K562 (cell line): ENCODE results near the gene PHACTR2. TPM values are rescaled to one million over a fixed set of nuclear protein-coding genes. Genes with fewer than 3 reads are reported as not detected.

Experiments used
- ARID1B ChIP-seq: fragments of 450-650 bp; IDR thresholded peaks from 2 replicates; pipeline ENCODE4 v1.6.1; 2016; ENCODE audit warnings: antibody characterized with exemption, mild to moderate bottlenecking, inconsistent platforms
- ATF7 ChIP-seq: fragments of 450-650 bp; IDR thresholded peaks from 2 replicates; pipeline ENCODE4 v1.7.1; 2014; ENCODE audit warnings: mild to moderate bottlenecking, moderate library complexity
- EP300 ChIP-seq: IDR thresholded peaks from 2 replicates; pipeline ENCODE4 v1.6.1; 2012; ENCODE audit warnings: low read length, improper control_type of control experiment
- HDAC2 ChIP-seq: fragments of 450-650 bp; IDR thresholded peaks from 2 replicates; pipeline ENCODE4 v1.6.1; 2016; ENCODE audit warnings: mild to moderate bottlenecking
- HDAC6 ChIP-seq: IDR thresholded peaks from 2 replicates; pipeline ENCODE4 v1.6.1; 2012; ENCODE audit warnings: low read depth, mild to moderate bottlenecking, control low read depth, inconsistent platforms, low read length, moderate library complexity
- KHSRP ChIP-seq: fragments of 450-650 bp; IDR thresholded peaks from 2 replicates; pipeline ENCODE4 v1.6.1; 2017
- MAFG ChIP-seq: fragments of 450-650 bp; conservative IDR thresholded peaks from 2 replicates; pipeline ENCODE4 v1.6.1; 2016; ENCODE audit warnings: missing genetic modification characterization, missing compliant biosample characterization
- MCM3 ChIP-seq: fragments of 450-650 bp; IDR thresholded peaks from 2 replicates; pipeline ENCODE4 v1.6.1; 2016
- NR2C1 ChIP-seq, 2 experiments: fragments of 450-650 bp; IDR thresholded peaks; 2 replicates each; pipeline ENCODE4 v1.6.1; 2017; ENCODE audit warnings: mild to moderate bottlenecking in 2 of 2, antibody characterized with exemption in 1 of 2, inconsistent platforms in 1 of 2, missing compliant biosample characterization in 1 of 2, missing genetic modification characterization in 1 of 2
- POLR2AphosphoS5 ChIP-seq: IDR thresholded peaks from 2 replicates; pipeline ENCODE4 v1.6.1; 2011; ENCODE audit warnings: mild to moderate bottlenecking, low read depth, low read length, moderate library complexity; ENCODE audit not compliant: control insufficient read depth, insufficient read depth
- SPI1 ChIP-seq: IDR thresholded peaks from 2 replicates; pipeline ENCODE4 v1.6.1; 2011; ENCODE audit warnings: low read depth, low read length, control low read depth, borderline replicate concordance
- SRSF1 ChIP-seq: fragments of 200-400 bp; formaldehyde crosslinking; IDR thresholded peaks from 2 replicates; pipeline ENCODE4 v1.6.1; 2017; ENCODE audit warnings: mild to moderate bottlenecking, low read depth, low read length, moderate library complexity
- SRSF7 ChIP-seq: fragments of 200-400 bp; formaldehyde crosslinking; optimal IDR thresholded peaks from 2 replicates; pipeline ENCODE3; 2017; ENCODE audit warnings: mild to moderate bottlenecking, low read depth, low read length
- SRSF9 ChIP-seq: fragments of 200-400 bp; formaldehyde crosslinking; IDR thresholded peaks from 2 replicates; pipeline ENCODE4 v1.6.1; 2017; ENCODE audit warnings: low read depth, low read length, borderline replicate concordance
- STAT5B ChIP-seq: fragments of 250-450 bp; sonication (Bioruptor Pico); IDR thresholded peaks from 2 replicates; pipeline ENCODE4 v1.8.0; 2021; ENCODE audit warnings: mild to moderate bottlenecking, inconsistent platforms
- TRIM24 ChIP-seq, 2 experiments: fragments of 450-650 bp; IDR thresholded peaks; 2 replicates each; pipeline ENCODE4 v1.6.1; 2016
- ZBED1 ChIP-seq: IDR thresholded peaks from 2 replicates; pipeline ENCODE4 v1.6.1; 2014
- ZBTB8A ChIP-seq: fragments of 450-650 bp; IDR thresholded peaks from 2 replicates; pipeline ENCODE4 v1.6.1; 2018; ENCODE audit warnings: mild to moderate bottlenecking, moderate library complexity; ENCODE audit not compliant: partially characterized antibody
- ZNF212 ChIP-seq: fragments of 450-650 bp; formaldehyde crosslinking; IDR thresholded peaks from 2 replicates; pipeline ENCODE4 v1.4.0; 2020; ENCODE audit warnings: mild to moderate bottlenecking
- ZNF699 ChIP-seq: fragments of 250-450 bp; sonication (Bioruptor Pico); IDR thresholded peaks from 2 replicates; pipeline ENCODE4 v1.8.0; 2021; ENCODE audit warnings: mild to moderate bottlenecking, moderate library complexity; ENCODE audit not compliant: insufficient replicate concordance
- ZNF766 ChIP-seq: fragments of 200-800 bp; sonication (Bioruptor generic); conservative IDR thresholded peaks from 2 replicates; pipeline ENCODE4 v1.6.1; 2016; ENCODE audit warnings: missing genetic modification characterization, missing compliant biosample characterization
- polyA plus RNA-seq, 8 experiments: library from polyadenylated mRNA; depleted of rRNA in 4 of 8; stranded (reverse) in 5 of 8; unstranded in 3 of 8; fragments of >200 nt; fragmentation: Nextera tagmentation in 2 of 8; fragmentation: Illumina TruSeq in 1 of 8; extraction: Ambion mirVana in 2 of 8; extraction: Trizol in 1 of 8; gene quantifications; 2 replicates each; pipeline versions ENCODE4 v1.2.1 to v1.2.3, GENCODE V29; 2011 to 2014; ENCODE audit warnings: inconsistent platforms in 1 of 8, missing spikeins in 1 of 8
- total RNA-seq, 7 experiments: library from RNA; depleted of rRNA in 6 of 7; stranded (reverse); fragments of >200 nt in 6 of 7; fragmentation: Illumina TruSeq in 2 of 7; extraction: Trizol in 2 of 7; gene quantifications; 2 replicates each; pipeline versions ENCODE4 v1.2.1 to v1.2.3, GENCODE V29; 2011 to 2021; ENCODE audit warnings: low replicate concordance in 1 of 7
- TF ChIP-seq, protein P1 (sequence below): fragments of 450-650 bp; IDR thresholded peaks from 2 replicates; pipeline ENCODE4 v1.6.1; 2014; ENCODE audit warnings: low read depth, mild to moderate bottlenecking, moderate library complexity, borderline replicate concordance
- TF ChIP-seq, protein P2 (sequence below): fragments of 250-450 bp; sonication (Bioruptor Pico); IDR thresholded peaks from 2 replicates; pipeline ENCODE4 v1.8.0; 2022; ENCODE audit warnings: moderate library complexity, mild to moderate bottlenecking, inconsistent platforms
- TF ChIP-seq, protein P3 (sequence below), 2 experiments: fragments of 450-650 bp in 1 of 2; IDR thresholded peaks; 2 replicates each; pipeline ENCODE4 v1.6.1; 2011 to 2017; ENCODE audit warnings: low read depth in 2 of 2, antibody characterized with exemption in 1 of 2, borderline replicate concordance in 1 of 2, low read length in 1 of 2, mild to moderate bottlenecking in 1 of 2, mixed read lengths in 1 of 2; ENCODE audit not compliant: control insufficient read depth in 1 of 2

PHACTR2 gene
- total and polyA plus RNA-seq, 9 of the 15 experiments (the other 6 are each of a cell fraction or from before 2014, with no cell fraction given), result 5.3 to 52.5 (median 22.9) TPM

DNA sequence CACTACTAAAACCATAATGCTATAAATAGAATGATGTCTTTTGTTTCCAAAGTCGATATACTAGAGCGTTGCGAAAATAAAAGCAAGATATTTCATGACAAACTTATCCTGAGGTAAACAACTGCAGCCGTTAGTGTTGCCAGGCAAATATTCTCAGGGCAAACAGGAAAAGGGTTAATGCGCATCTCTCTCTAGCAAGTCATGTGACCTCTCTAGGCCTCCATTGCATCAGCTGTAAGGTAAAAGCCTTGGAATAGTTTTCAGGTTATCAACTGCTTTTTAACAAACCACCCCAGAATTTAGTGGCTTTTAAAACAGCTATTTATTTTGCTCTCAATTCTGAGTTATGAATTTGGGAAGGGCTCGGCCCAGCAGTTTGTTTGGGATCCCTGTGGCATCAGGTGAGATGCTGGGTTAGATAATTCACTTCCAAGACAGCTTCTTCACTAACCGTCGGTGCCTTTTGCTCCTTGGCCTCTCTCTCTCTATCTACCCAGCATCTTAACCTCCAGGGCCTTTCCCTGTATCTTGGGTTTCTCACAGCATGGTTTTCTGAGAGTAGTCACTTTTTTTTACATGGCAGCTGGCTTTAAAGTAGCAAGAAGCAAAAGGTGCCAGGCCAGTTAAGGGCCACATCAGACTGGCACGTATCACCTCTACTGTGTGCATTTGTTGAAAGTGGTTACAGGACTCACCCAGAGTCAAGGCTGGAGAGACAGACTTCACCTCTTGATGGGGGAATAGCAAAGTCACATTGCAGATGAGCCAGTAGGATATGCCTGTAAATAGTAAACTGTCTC lies 126.2 kb downstream of the PHACTR2 start (continued):
- TF ChIP-seq ZNF699, result no peak
- TF ChIP-seq HDAC2, result no peak
- TF ChIP-seq ZNF766 (CRISPR knock-in tag), result peak; percentile 83
- no peak for TF ChIP-seq ARID1B
- TF ChIP-seq EP300, result peak; percentile 10; the same call in 1 of the 2 replicates
- no peak for TF ChIP-seq ZBTB8A
- TF ChIP-seq SRSF9, result no peak
- no peak for TF ChIP-seq TRIM24 (IDR thresholded peaks at IDR 0.05)
- TF ChIP-seq ZBED1, result no peak
- TF ChIP-seq, protein P1, sequence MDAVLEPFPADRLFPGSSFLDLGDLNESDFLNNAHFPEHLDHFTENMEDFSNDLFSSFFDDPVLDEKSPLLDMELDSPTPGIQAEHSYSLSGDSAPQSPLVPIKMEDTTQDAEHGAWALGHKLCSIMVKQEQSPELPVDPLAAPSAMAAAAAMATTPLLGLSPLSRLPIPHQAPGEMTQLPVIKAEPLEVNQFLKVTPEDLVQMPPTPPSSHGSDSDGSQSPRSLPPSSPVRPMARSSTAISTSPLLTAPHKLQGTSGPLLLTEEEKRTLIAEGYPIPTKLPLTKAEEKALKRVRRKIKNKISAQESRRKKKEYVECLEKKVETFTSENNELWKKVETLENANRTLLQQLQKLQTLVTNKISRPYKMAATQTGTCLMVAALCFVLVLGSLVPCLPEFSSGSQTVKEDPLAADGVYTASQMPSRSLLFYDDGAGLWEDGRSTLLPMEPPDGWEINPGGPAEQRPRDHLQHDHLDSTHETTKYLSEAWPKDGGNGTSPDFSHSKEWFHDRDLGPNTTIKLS, result no peak
- TF ChIP-seq MAFG (tag), result no peak
- no peak for TF ChIP-seq POLR2AphosphoS5
- TF ChIP-seq NR2C1 (IDR thresholded peaks at IDR 0.05), result no peak
- peak; percentile 38; the same call in 1 of the 2 replicates for TF ChIP-seq NR2C1 (tag; IDR thresholded peaks at IDR 0.05)
- TF ChIP-seq SRSF7, result no peak
- no peak for TF ChIP-seq ZNF212 (CRISPR knock-in tag)
- TF ChIP-seq SRSF1, result no peak
- TF ChIP-seq, protein P2, sequence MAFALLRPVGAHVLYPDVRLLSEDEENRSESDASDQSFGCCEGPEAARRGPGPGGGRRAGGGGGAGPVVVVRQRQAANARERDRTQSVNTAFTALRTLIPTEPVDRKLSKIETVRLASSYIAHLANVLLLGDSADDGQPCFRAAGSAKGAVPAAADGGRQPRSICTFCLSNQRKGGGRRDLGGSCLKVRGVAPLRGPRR (CRISPR knock-in tag), result no peak
- TF ChIP-seq HDAC6, result no peak
- no peak for TF ChIP-seq SPI1
- no peak for TF ChIP-seq KHSRP
- no peak for TF ChIP-seq MCM3
- no peak for TF ChIP-seq STAT5B (CRISPR knock-in tag)
- TF ChIP-seq, protein P3, sequence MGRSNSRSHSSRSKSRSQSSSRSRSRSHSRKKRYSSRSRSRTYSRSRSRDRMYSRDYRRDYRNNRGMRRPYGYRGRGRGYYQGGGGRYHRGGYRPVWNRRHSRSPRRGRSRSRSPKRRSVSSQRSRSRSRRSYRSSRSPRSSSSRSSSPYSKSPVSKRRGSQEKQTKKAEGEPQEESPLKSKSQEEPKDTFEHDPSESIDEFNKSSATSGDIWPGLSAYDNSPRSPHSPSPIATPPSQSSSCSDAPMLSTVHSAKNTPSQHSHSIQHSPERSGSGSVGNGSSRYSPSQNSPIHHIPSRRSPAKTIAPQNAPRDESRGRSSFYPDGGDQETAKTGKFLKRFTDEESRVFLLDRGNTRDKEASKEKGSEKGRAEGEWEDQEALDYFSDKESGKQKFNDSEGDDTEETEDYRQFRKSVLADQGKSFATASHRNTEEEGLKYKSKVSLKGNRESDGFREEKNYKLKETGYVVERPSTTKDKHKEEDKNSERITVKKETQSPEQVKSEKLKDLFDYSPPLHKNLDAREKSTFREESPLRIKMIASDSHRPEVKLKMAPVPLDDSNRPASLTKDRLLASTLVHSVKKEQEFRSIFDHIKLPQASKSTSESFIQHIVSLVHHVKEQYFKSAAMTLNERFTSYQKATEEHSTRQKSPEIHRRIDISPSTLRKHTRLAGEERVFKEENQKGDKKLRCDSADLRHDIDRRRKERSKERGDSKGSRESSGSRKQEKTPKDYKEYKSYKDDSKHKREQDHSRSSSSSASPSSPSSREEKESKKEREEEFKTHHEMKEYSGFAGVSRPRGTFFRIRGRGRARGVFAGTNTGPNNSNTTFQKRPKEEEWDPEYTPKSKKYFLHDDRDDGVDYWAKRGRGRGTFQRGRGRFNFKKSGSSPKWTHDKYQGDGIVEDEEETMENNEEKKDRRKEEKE (IDR thresholded peaks at IDR 0.05; ENCODE audit: borderline replicate concordance in 1 of 2, control insufficient read depth in 1 of 2, low read depth in 2 of 2, low read length in 1 of 2), result no peak
- TF ChIP-seq ATF7, result no peak
